ENCODE results near the gene BTBD19.

BTBD19 gene

DNA sequence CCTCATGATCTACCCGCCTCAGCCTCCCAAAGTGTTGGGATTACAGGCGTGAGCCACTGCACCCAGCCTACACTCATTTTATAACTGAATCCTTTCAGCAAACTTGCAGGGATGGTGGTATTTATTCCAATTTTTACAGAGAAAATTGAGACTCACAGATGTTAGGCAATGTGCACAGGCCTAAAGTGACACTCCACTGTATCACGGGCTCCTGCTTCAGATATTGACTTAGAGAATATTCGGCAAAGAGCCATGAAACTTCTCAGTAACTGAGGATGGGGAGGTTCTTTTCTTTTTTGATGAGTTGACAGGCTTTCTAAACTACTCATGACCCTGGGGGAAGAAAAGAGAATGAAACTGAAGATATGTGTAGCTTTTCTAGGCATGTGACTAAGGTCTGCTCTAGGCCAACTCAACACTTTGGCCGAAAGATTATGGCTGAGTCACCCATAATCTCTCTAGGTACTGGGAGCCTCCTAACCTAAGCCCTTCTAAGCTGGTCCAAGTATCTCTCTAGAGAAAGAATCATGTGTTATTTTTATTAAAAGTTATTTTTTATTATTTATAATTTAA lies 54.6 kb downstream of the BTBD19 start:
- FAIRE-seq, result no peak
